ENCODE measurements around the gene IL21R. TPM values are rescaled to one million over a fixed set of nuclear protein-coding genes. Genes with fewer than 3 reads are reported as not detected.

The IL21R gene
- 0.49 and 0.73 TPM in 2 replicates for total RNA-seq

GRCh38 chr16:27401768-27402568, at the start of gene IL21R:
TSS of gene IL21R (plus strand) at chr16:27402174. CDS start at chr16:27430072, 27,898 bp downstream.

Other genes with a start within 250 kb of the IL21R start
- 4.1 and 4.7 TPM in 2 replicates for gene KDM8, start 198.6 kb upstream of the IL21R start, total RNA-seq
- gene NSMCE1, start 133.4 kb upstream of the IL21R start, total RNA-seq = 49.8 and 59.0 TPM in 2 replicates
- 36.5 and 44.2 TPM in 2 replicates for gene IL4R, start 88.2 kb upstream of the IL21R start, total RNA-seq
- gene GTF3C1, start 147.7 kb downstream of the IL21R start, total RNA-seq = 86.9 and 87.8 TPM in 2 replicates
- gene KATNIP, start 148.0 kb downstream of the IL21R start, total RNA-seq = 30.6 and 32.8 TPM in 2 replicates